C4-2B (cell line): ENCODE results near the gene GAK.

ENCODE experiments used
- H3K27ac ChIP-seq: fragments of 450-650 bp; 2 replicates; pipeline ENCODE4 v1.5.1; 2017
- ZFX ChIP-seq: fragments of 450-650 bp; IDR thresholded peaks from 2 replicates; pipeline ENCODE4 v1.6.1; 2017
- TF ChIP-seq, protein P1 (sequence below): fragments of 450-650 bp; conservative IDR thresholded peaks from 2 replicates; pipeline ENCODE4 v1.5.1; 2017; ENCODE audit warnings: mild to moderate bottlenecking

The GAK gene

GRCh38 chr4:848307-848691 is 83.8 kb downstream of the GAK start:
- no peak overlapping the region for H3K27ac ChIP-seq
- TF ChIP-seq ZFX, result no peak
- TF ChIP-seq, protein P1, sequence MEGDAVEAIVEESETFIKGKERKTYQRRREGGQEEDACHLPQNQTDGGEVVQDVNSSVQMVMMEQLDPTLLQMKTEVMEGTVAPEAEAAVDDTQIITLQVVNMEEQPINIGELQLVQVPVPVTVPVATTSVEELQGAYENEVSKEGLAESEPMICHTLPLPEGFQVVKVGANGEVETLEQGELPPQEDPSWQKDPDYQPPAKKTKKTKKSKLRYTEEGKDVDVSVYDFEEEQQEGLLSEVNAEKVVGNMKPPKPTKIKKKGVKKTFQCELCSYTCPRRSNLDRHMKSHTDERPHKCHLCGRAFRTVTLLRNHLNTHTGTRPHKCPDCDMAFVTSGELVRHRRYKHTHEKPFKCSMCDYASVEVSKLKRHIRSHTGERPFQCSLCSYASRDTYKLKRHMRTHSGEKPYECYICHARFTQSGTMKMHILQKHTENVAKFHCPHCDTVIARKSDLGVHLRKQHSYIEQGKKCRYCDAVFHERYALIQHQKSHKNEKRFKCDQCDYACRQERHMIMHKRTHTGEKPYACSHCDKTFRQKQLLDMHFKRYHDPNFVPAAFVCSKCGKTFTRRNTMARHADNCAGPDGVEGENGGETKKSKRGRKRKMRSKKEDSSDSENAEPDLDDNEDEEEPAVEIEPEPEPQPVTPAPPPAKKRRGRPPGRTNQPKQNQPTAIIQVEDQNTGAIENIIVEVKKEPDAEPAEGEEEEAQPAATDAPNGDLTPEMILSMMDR, result no peak

DNA sequence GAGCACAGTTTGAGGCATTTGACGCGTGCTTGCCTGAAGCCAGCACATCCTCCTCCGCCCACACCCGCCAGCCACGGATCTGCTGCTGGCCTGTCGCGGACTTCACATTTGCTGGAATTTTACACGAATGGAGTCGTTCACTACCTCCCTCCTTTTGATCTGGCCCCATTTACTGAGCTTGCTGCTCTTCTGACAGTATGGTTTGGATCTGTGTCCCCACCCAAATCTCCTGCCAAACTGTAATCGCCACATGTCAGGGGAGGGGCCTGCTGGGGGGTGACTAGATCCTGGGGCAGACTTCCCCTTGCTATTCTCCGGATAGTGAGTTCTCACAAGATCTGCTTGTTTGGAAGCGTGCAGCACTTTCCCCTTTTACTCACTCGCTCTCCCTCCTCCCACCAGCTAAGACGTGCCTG is 86.3 kb downstream of the GAK start:
- TF ChIP-seq, protein P1, result no peak
- TF ChIP-seq ZFX, result no peak
- no peak overlapping the region for H3K27ac ChIP-seq

DNA sequence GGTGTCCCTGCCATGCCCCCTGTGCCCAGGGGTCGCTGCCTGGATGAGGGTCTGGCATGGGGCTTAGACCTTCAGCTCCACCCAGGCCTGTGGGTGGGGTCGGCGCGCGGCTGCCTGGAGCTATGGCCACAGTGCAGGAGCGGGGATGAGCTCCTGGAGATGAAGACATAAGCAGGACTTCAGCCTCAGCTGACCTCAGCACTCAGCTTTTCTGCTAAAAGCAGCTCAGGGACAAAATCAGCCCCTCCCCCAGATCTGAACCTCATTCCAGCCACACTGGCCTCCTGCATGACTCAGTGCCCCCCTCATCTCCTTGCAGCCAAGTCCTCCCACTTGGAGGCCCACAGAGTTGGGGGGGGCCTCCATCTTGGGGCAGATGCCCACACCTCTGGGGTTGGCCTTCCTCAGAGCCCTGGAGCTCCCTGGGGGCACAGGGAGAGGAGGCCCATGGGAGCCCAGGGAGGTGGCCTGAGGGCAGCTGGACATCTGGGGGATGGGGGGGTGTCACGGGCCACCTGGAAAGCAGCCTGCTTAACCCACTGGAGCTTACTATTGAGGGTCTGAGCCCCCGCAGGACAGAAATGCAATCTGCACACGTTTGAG is 86.8 kb downstream of the GAK start:
- TF ChIP-seq, protein P1, result no peak
- no peak for TF ChIP-seq ZFX
- no peak overlapping the region for H3K27ac ChIP-seq

GRCh38 chr4:844752-845232 is 87.3 kb downstream of the GAK start:
- no peak overlapping the region for H3K27ac ChIP-seq
- TF ChIP-seq ZFX, result no peak
- TF ChIP-seq, protein P1, result no peak

DNA sequence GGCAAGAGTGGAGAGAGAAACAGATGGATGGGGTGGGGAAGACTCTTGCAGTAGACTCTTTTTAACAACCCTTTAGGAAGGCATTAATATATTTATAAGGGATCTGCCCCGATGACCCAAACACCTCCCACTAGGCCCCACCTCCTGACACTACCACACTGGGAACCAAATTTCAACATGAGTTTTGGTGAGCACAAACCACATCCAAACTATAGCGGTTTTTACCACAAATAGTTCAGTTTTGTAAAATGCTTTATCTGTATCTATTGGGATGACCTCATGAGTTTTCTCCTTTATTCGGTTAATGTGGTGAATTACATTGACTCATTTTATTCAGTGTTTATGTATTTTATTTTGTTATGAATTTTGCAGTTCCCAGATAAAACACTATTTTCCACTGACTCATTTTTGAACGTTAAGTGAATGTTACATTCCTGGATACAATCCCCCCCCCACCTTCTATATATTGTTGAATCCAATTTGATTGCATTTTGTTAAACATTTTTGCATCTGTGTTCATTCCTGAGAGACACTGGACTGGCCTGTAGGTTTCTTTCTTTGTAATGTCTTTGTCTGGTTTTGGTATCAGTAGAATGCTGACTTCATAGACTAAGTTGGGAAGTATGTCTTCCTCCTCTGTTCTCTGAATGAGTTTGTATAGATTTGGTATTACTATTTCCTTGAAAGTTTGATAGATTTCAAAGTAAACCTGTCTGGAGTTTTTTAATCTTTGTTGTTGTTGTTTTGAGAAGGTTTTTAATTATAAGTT is 92.3 kb downstream of the GAK start:
- TF ChIP-seq ZFX, result no peak
- TF ChIP-seq, protein P1, result no peak
- H3K27ac ChIP-seq, result no peak overlapping the region

- no peak overlapping the region for H3K27ac ChIP-seq
- no peak for TF ChIP-seq ZFX
- TF ChIP-seq, protein P1, result no peak
Measured at GRCh38 chr4:837772-838171, 94.3 kb downstream of the GAK start.

GRCh38 chr4:836750-837301 is 95.3 kb downstream of the GAK start:
- TF ChIP-seq, protein P1, result no peak
- no peak for TF ChIP-seq ZFX
- H3K27ac ChIP-seq, result no peak overlapping the region
